Effector memory CD4-positive, alpha-beta T cell (primary cell): ENCODE measurements around the gene LRPPRC.
A peak's percentile ranks its signal among the peaks of the same experiment; 100 is the strongest.

Experiments used
- DNase-seq, 3 donors: peaks; one replicate each; pipeline ENCODE4 v3.0.0-alpha.2; 2020
- H3K27ac ChIP-seq: 2 replicates; pipeline ENCODE4 v1.7.0; 2013; ENCODE audit warnings: mild to moderate bottlenecking, low read length, moderate library complexity; ENCODE audit not compliant: insufficient read depth, poor library complexity, severe bottlenecking
- H3K27me3 ChIP-seq: replicated peaks from 2 replicates; pipeline ENCODE4 v1.7.0; 2013; ENCODE audit warnings: mild to moderate bottlenecking, low read length; ENCODE audit not compliant: insufficient read depth, control insufficient read depth, poor library complexity, severe bottlenecking
- H3K36me3 ChIP-seq: 2 replicates; pipeline ENCODE4 v1.7.0; 2013; ENCODE audit warnings: mild to moderate bottlenecking, low read length, moderate library complexity; ENCODE audit not compliant: control insufficient read depth, insufficient read depth
- H3K4me1 ChIP-seq: 2 replicates; pipeline ENCODE4 v1.7.0; 2013; ENCODE audit warnings: low read length, mild to moderate bottlenecking; ENCODE audit not compliant: control insufficient read depth, insufficient read depth, poor library complexity, severe bottlenecking
- H3K4me3 ChIP-seq: 2 replicates; pipeline ENCODE4 v1.7.0; 2013; ENCODE audit warnings: low read length, low read depth, mild to moderate bottlenecking; ENCODE audit not compliant: insufficient read depth, poor library complexity, severe bottlenecking
- H3K9me3 ChIP-seq: 2 replicates; pipeline ENCODE4 v1.7.0; 2013; ENCODE audit warnings: mild to moderate bottlenecking, low read length, moderate library complexity; ENCODE audit not compliant: control insufficient read depth

The LRPPRC gene

GRCh38 chr2:43985359-43985758 is 10.4 kb downstream of the LRPPRC start:
- no peak overlapping the region for H3K4me3 ChIP-seq
- H3K9me3 ChIP-seq, result no peaks in the 10 kb centered on the region
- H3K4me1 ChIP-seq, result no peaks in the 10 kb centered on the region
- H3K27ac ChIP-seq, result no peak overlapping the region
- no peak for DNase-seq
- H3K36me3 ChIP-seq, result peaks cover 20% of the 10 kb centered on the region
- H3K27me3 ChIP-seq, result no peaks in the 10 kb centered on the region

DNA sequence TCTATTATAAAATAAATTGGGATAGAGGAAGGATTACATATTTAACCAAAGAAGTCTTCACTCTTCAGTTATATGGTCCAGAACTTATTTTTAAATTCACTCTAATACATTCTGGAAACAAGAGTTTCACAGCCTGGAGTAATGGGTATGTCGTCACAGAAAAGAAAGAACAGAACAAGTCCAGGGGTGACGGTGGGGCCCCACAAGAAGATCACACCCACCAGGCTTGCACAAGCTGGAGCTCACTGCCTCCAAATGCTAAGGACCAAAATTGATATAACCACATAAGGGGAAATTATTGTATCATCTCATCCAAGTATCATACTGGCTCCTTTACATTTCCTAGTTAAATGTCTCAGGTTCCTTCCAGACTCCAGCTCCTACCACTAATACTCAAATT is 11.3 kb downstream of the LRPPRC start:
- Histone ChIP-seq H3K4me1 (no peaks in the 10 kb centered on the region), H3K4me3 (no peak overlapping the region), H3K9me3 (no peaks in the 10 kb centered on the region), H3K36me3 (peaks cover 26% of the 10 kb centered on the region), H3K27ac (no peak overlapping the region), H3K27me3 (no peaks in the 10 kb centered on the region)
- no peak for DNase-seq

GRCh38 chr2:43980902-43981301 is 14.9 kb downstream of the LRPPRC start:
- DNase-seq, result no peak
- H3K9me3 ChIP-seq, result no peaks in the 10 kb centered on the region
- H3K27me3 ChIP-seq, result no peaks in the 10 kb centered on the region
- H3K27ac ChIP-seq, result no peak overlapping the region
- no peak overlapping the region for H3K4me3 ChIP-seq
- H3K36me3 ChIP-seq, result peaks cover 42% of the 10 kb centered on the region
- no peaks in the 10 kb centered on the region for H3K4me1 ChIP-seq

DNA sequence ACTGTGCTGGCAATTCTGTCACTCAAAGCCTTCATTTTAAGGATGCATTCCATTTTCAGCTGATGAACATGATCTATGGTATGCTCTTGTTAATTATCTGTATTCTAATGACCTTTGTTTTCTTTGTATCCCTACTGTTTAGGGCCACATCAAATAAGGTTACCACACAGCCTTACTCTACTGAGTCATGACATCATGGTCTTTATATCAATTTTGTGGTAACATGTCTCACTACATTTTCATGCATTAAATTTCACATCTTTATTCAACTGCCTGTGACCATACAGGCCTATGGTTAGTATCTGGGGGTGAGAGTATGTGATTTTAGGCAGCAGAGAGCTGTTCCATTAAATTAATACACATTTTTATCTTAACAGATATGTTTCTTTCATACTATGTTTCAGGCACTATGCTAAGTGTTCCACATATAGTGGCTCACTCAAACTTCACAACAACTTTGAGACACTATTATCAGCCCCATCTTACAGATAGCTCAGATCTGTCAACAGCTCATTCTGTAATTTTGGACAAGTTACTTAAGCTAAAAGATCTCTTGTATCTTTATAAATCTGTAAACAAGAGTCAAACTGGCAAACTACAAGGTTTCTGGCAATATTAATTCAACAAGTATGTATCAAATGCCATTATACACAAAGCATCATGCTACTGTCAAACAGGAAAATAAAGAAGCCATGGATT is 18.0 kb downstream of the LRPPRC start:
- Histone ChIP-seq H3K27ac (no peak overlapping the region), H3K4me1 (no peaks in the 10 kb centered on the region), H3K36me3 (peaks cover 71% of the 10 kb centered on the region), H3K9me3 (no peaks in the 10 kb centered on the region), H3K27me3 (no peaks in the 10 kb centered on the region), H3K4me3 (no peak overlapping the region)
- DNase-seq, result no peak

- Histone ChIP-seq H3K27me3 (no peaks in the 10 kb centered on the region), H3K4me1 (no peaks in the 10 kb centered on the region), H3K36me3 (peaks cover 53% of the 10 kb centered on the region), H3K9me3 (no peaks in the 10 kb centered on the region), H3K4me3 (no peak overlapping the region), H3K27ac (no peak overlapping the region)
- DNase-seq, result no peak
Observed at GRCh38 chr2:43960921-43961320, 34.9 kb downstream of the LRPPRC start.

DNA sequence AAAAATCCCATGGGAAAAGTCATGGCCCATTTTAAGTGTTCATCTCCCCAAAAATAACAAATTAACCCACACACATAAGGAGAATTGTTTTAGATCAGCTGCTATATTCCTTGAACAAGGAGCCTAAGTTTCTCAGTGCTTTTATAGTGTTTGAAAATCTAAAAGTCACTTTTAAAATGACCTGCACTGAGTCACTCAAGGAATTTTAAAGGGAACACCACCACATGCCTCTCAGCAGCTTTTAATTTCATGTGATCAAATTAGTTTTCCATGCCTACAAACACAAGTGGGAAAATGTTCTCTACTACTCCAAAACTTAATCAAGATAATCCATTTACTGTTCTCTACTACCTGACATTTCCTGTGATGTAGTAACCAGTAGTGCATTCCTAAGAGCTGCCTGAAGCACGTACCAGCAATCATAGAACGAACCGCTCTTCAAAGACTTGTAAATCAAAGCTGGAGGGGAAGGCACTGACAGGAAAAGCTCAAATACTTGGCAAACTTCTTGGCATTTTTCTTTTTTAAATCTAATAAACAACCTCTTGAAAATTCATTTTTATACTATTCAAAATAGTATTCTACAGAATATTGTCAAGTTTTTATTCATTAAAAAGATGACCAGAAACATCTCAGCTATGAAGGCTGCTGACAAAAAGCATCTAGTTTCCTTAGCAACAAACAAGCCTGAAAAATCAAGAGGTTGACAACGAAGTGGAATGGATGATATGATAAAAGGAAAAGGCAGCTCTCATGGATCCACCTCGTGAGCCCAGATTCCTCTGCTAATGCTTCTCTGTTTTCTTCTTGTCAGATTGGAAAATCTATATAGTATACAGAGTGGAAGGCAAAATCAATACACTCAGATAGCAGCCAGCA is 37.2 kb downstream of the LRPPRC start:
- H3K4me3 ChIP-seq, result no peak overlapping the region
- H3K27me3 ChIP-seq, result no peaks in the 10 kb centered on the region
- no peaks in the 10 kb centered on the region for H3K4me1 ChIP-seq
- no peaks in the 10 kb centered on the region for H3K9me3 ChIP-seq
- peaks cover 71% of the 10 kb centered on the region for H3K36me3 ChIP-seq
- no peak overlapping the region for H3K27ac ChIP-seq
- DNase-seq, result no peak

- Histone ChIP-seq H3K36me3 (peaks cover 58% of the 10 kb centered on the region), H3K27ac (no peak overlapping the region), H3K4me1 (no peaks in the 10 kb centered on the region), H3K27me3 (no peaks in the 10 kb centered on the region), H3K4me3 (no peak overlapping the region), H3K9me3 (no peaks in the 10 kb centered on the region)
- peak in 1 of 3 donors; percentile 1 for DNase-seq
Observed at GRCh38 chr2:43950383-43951008, 45.3 kb downstream of the LRPPRC start.

GRCh38 chr2:43948370-43948769 is 47.4 kb downstream of the LRPPRC start:
- H3K4me1 ChIP-seq, result no peaks in the 10 kb centered on the region
- H3K9me3 ChIP-seq, result no peaks in the 10 kb centered on the region
- H3K27me3 ChIP-seq, result no peaks in the 10 kb centered on the region
- no peak overlapping the region for H3K4me3 ChIP-seq
- H3K27ac ChIP-seq, result no peak overlapping the region
- H3K36me3 ChIP-seq, result peaks cover 63% of the 10 kb centered on the region
- DNase-seq, result no peak

DNA sequence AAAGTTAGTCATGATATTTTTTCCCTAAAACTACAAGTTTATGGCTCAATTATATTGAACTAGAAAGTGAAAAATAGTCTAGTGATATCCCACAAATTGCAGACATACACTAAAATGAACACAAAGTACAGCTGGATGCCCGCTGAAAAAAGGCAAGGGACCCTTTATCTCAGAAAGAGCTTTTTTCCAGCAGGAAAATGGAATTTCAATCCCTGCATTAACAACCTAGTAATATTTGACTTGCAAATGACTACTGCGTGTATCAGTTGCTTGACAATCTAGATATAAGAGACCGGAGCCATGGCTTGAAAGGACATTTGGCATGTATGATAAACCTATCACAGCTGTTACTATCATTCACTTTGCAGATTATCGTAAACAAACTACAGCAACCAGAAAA is 49.1 kb downstream of the LRPPRC start:
- no peaks in the 10 kb centered on the region for H3K27me3 ChIP-seq
- H3K27ac ChIP-seq, result no peak overlapping the region
- H3K36me3 ChIP-seq, result peaks cover 68% of the 10 kb centered on the region
- H3K9me3 ChIP-seq, result no peaks in the 10 kb centered on the region
- H3K4me3 ChIP-seq, result no peak overlapping the region
- no peaks in the 10 kb centered on the region for H3K4me1 ChIP-seq
- no peak for DNase-seq

DNA sequence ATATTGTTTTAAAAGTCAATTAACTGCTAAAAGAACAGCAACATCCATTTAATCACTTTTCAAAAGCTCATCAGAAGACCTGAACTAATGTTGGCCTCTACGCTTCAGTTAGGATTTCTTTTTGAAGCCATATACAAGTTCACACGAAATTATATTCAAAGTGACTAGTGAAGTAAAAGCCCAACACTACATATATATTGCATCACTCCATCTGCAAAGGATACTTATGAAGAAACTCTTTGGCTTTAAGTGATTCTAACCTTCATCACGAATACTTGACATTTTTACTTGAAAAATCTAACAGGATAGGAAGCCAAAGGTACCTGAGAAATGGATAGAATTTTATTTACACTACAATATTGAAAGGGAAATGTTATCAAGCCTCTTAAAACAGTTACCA is 50.4 kb downstream of the LRPPRC start:
- Histone ChIP-seq H3K9me3 (no peaks in the 10 kb centered on the region), H3K36me3 (peaks cover 68% of the 10 kb centered on the region), H3K4me1 (no peaks in the 10 kb centered on the region), H3K4me3 (no peak overlapping the region), H3K27ac (no peak overlapping the region), H3K27me3 (no peaks in the 10 kb centered on the region)
- no peak for DNase-seq
